Measurements from ENCODE around the gene RPS6KB2. TPM values are rescaled to one million over a fixed set of nuclear protein-coding genes. Genes with fewer than 3 reads are reported as not detected.
"Not testable (repeated sequence)": the region's sequence is repeated elsewhere in the genome, so short reads cannot be mapped to it uniquely, and the experiment has no call there.

The RPS6KB2 gene
- polyA plus RNA-seq, 4 donors = 39.0 to 88.1 (median 74.3) TPM

DNA sequence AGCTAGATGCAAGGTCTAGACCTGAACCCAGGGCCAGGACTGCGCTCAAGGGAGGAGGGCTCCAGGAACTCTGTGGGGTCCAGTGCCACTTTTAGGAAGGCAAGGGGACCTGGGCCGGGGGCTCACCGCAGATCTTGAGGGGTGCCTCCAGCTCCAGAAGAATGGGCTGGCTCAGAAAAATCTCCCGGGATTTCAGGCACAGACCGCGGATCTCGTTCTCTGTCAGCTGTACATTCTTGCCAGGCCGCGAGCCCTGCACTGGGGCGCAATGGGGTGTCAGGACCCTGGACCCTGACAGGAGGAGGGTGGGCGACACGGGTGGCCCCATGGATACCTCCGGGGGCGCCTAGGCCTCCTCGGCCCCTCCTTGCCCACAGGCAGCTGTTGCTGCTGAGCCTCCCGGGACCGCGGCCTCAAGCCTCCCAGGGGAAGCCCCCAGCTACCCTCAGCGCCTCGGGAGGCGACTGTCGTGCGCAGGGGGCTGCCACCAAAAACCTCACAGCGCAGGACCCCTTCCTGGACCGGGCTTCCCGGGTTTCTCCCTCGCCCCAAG is 27.3 kb upstream of the RPS6KB2 start:
- DNase-seq (no peak), FAIRE-seq (no peak)
- no peaks in the 10 kb centered on the region for H3K27me3 ChIP-seq (ENCODE audit: control insufficient read depth in 3 of 3, insufficient read depth in 3 of 3, low read length in 3 of 3)
- 1 to 3% (median 2%) methylated on average over 13 to 27 of the region's 27 CpGs for WGBS, 3 donors
- H3K27ac ChIP-seq (ENCODE audit: low read depth in 1 of 3, low read length in 2 of 3) = peak overlapping the region; percentile 66 to 92 (median 92)
- peaks cover 12 to 49% (median 19%) of the 10 kb centered on the region in 3 donors for H3K36me3 ChIP-seq (ENCODE audit: control insufficient read depth in 3 of 3, insufficient read depth in 2 of 3, low read depth in 1 of 3, low read length in 3 of 3)
- H3K9me3 ChIP-seq (ENCODE audit: control insufficient read depth in 2 of 2, insufficient read depth in 1 of 2, low read depth in 1 of 2, low read length in 1 of 2) = no peaks in the 10 kb centered on the region
- peak overlapping the region; percentile 76 to 97 (median 81) for H3K4me3 ChIP-seq (ENCODE audit: low read depth in 1 of 3, low read length in 3 of 3)
- H3K4me1 ChIP-seq (ENCODE audit: control insufficient read depth in 3 of 3, insufficient read depth in 2 of 3, low read depth in 1 of 3, low read length in 2 of 3) = peaks cover 3 to 38% (median 4%) of the 10 kb centered on the region in 3 donors

DNA sequence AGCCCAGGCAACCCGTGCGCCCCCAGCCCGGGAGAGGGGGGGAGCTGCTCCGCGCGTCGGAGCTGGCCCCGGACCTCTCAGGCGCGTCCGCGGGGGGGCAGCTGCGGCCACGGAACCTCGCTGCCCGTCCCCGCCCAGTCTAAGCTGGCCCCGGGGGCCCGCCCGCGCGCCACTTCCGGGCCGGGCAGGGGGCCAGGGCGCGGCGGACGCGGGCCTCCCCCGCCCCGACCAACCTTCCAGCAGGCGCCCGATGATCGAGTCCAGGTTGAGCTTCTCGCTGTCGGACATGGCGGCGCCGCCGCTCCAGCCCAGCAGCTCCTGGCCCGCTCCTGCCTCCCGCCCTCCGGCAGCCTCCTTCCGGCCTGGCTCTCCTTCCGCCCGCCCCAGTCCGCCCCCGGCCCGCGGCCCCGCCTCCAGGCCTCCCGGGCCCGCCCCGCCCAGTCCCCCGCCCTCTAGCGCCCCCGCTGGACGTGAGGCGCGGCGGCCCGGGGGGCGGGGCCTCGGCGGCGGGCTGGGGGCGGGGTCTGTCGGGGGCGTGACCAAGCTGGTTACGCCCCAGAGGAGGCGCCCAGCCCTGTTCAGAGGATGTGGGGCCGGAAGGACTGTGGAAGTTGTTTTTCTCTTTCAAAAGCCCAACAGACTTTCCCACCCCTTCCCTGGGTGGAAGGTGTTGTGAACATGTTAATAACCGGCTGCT is 26.7 kb upstream of the RPS6KB2 start, which contains the start of gene PPP1CA:
Gene PPP1CA (minus strand): TSS at position 364 of the 697 bp plus-strand sequence. CDS start 76 bp downstream, at position 288.
- WGBS, 3 donors = 0 to 1% (median 1%) methylated on average over 24 to 73 of the region's 73 CpGs
- no peak for FAIRE-seq
- H3K9me3 ChIP-seq (ENCODE audit: control insufficient read depth in 2 of 2, insufficient read depth in 1 of 2, low read depth in 1 of 2, low read length in 1 of 2) = no peaks in the 10 kb centered on the region
- DNase-seq = peak; percentile 88 to 94
- peak within 1 kb of the TSS; percentile 78 to 98 (median 92) for H3K27ac ChIP-seq (ENCODE audit: low read depth in 1 of 3, low read length in 2 of 3)
- H3K4me3 ChIP-seq (ENCODE audit: low read depth in 1 of 3, low read length in 3 of 3) = peak within 1 kb of the TSS; percentile 76 to 97 (median 81)
- peaks cover 12 to 43% (median 19%) of the 10 kb centered on the region in 3 donors for H3K36me3 ChIP-seq (ENCODE audit: control insufficient read depth in 3 of 3, insufficient read depth in 2 of 3, low read depth in 1 of 3, low read length in 3 of 3)
- no peaks in the 10 kb centered on the region for H3K27me3 ChIP-seq (ENCODE audit: control insufficient read depth in 3 of 3, insufficient read depth in 3 of 3, low read length in 3 of 3)
- peaks cover 3 to 35% (median 4%) of the 10 kb centered on the region in 3 donors for H3K4me1 ChIP-seq (ENCODE audit: control insufficient read depth in 3 of 3, insufficient read depth in 2 of 3, low read depth in 1 of 3, low read length in 2 of 3)

DNA sequence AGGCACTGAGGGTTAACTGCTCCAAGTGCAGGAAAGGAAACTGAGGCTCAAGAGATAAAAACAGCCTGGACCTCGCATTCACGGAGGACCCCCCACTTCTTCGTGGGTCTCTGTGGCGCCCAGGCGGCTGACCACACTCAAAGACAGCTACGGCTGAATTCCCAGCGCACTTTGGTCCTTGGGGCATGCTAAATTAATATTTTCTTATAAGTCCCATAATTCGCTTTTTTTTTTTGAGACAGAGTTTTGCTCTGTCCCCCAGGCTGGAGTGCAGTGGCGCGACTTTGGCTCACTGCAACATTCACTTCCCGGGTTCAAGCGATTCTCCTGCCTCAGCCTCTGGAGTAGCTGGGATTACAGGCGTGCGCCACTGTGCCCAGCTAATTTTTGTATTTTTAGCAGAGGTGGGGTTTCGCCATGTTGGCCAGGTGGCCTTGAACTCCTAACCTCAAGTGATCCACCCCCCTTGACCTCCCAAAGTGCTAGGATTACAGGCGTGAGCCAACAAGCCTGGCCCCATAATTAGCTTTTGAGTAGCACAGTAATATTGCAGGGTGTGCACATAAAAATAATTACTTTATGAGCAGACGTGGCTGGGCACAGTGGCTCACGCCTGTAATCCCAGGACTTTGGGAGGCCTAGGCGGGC is 26.0 kb upstream of the RPS6KB2 start:
- Histone ChIP-seq H3K4me3 (ENCODE audit: low read depth in 1 of 3, low read length in 3 of 3) (peak overlapping the region in 2 of 3 donors; percentile 32 to 40), H3K27ac (ENCODE audit: low read depth in 1 of 3, low read length in 2 of 3) (peak overlapping the region; percentile 78 to 98 (median 86)), H3K4me1 (ENCODE audit: control insufficient read depth in 3 of 3, insufficient read depth in 2 of 3, low read depth in 1 of 3, low read length in 2 of 3) (peaks cover 3 to 32% (median 4%) of the 10 kb centered on the region in 3 donors), H3K36me3 (ENCODE audit: control insufficient read depth in 3 of 3, insufficient read depth in 2 of 3, low read depth in 1 of 3, low read length in 3 of 3) (peaks cover 10 to 36% (median 19%) of the 10 kb centered on the region in 3 donors)
- not testable (repeated sequence) for H3K27me3 ChIP-seq (ENCODE audit: control insufficient read depth in 3 of 3, insufficient read depth in 3 of 3, low read length in 3 of 3); FAIRE-seq; H3K9me3 ChIP-seq (ENCODE audit: control insufficient read depth in 2 of 2, insufficient read depth in 1 of 2, low read depth in 1 of 2, low read length in 1 of 2)
- DNase-seq = peak in 1 of 2 donors; percentile 47
- WGBS, 3 donors = 16 to 42% (median 24%) methylated on average over 19 of the region's 19 CpGs

DNA sequence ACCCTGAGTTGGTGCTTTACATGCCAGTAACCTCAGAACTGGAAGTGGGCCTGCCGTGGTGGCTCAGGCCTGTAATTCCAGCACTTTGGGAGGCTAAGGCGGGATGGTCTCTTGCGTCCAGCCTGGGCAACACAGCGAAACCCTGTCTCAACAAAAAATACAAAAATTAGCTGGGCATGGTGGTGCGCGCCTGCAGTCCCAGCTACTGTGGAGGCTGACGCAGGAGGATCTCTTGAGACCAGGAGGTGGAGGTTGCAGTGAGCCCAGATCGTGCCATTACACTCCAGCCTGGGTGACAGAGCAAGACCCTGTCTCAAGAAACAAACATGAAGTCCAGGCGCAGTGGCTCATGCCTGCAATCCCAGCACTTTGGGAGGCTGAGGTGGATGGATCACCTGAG is 25.2 kb upstream of the RPS6KB2 start:
- not testable (repeated sequence) for FAIRE-seq; H3K9me3 ChIP-seq (ENCODE audit: control insufficient read depth in 2 of 2, insufficient read depth in 1 of 2, low read depth in 1 of 2, low read length in 1 of 2); H3K27me3 ChIP-seq (ENCODE audit: control insufficient read depth in 3 of 3, insufficient read depth in 3 of 3, low read length in 3 of 3); H3K4me3 ChIP-seq (ENCODE audit: low read depth in 1 of 3, low read length in 3 of 3); DNase-seq
- Histone ChIP-seq H3K4me1 (ENCODE audit: control insufficient read depth in 3 of 3, insufficient read depth in 2 of 3, low read depth in 1 of 3, low read length in 2 of 3) (peaks cover 3 to 32% (median 4%) of the 10 kb centered on the region in 3 donors), H3K36me3 (ENCODE audit: control insufficient read depth in 3 of 3, insufficient read depth in 2 of 3, low read depth in 1 of 3, low read length in 3 of 3) (peaks cover 4 to 28% (median 12%) of the 10 kb centered on the region in 3 donors), H3K27ac (ENCODE audit: low read depth in 1 of 3, low read length in 2 of 3) (peak overlapping the region in 1 of 3 donors; percentile 98)
- WGBS, 3 donors = 91 to 94% (median 92%) methylated on average over 9 of the region's 9 CpGs

DNA sequence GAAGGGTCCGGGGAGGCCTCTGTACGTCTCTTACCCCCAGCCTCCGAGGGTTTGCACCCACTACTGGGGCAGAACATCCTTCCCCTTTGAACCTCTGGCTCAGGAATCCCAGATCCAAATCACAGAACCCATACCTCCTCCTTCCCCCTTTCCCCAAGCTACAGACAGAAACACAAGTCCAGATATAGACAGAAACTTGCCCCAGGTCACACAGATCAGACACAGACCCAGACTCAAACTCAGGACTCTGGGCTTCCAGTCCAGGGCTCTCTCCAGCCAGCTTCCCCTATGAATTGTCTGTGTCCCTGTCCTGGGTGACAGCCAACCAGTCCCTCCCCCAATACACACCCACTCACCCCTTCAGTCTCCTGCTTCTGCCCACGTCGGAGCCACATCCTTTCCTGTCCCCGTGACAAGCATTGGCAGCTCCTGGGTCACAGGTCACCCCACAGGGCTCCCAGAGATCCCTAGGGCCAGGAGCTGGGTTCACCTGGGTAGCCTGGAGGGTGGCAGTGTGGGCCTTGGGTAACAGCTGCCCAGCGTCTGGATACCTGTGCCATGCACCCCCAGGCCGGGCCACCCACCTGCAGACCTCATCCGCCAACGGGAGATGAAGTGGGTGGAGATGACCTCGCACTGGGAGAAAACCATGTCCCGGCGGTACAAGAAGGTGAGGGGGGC is 23.6 kb upstream of the RPS6KB2 start:
- Histone ChIP-seq H3K9me3 (ENCODE audit: control insufficient read depth in 2 of 2, insufficient read depth in 1 of 2, low read depth in 1 of 2, low read length in 1 of 2) (no peaks in the 10 kb centered on the region), H3K27me3 (ENCODE audit: control insufficient read depth in 3 of 3, insufficient read depth in 3 of 3, low read length in 3 of 3) (no peaks in the 10 kb centered on the region), H3K27ac (ENCODE audit: low read depth in 1 of 3, low read length in 2 of 3) (peak overlapping the region in 2 of 3 donors; percentile 53 to 60), H3K36me3 (ENCODE audit: control insufficient read depth in 3 of 3, insufficient read depth in 2 of 3, low read depth in 1 of 3, low read length in 3 of 3) (peaks cover 0 to 12% (median 0%) of the 10 kb centered on the region in 3 donors), H3K4me3 (ENCODE audit: low read depth in 1 of 3, low read length in 3 of 3) (peak overlapping the region; percentile 12 to 63 (median 49)), H3K4me1 (ENCODE audit: control insufficient read depth in 3 of 3, insufficient read depth in 2 of 3, low read depth in 1 of 3, low read length in 2 of 3) (peaks cover 2 to 28% (median 3%) of the 10 kb centered on the region in 3 donors)
- 44 to 57% (median 49%) methylated on average over 11 to 13 of the region's 13 CpGs for WGBS, 3 donors
- DNase-seq (peak in 1 of 2 donors; percentile 36), FAIRE-seq (no peak)

DNA sequence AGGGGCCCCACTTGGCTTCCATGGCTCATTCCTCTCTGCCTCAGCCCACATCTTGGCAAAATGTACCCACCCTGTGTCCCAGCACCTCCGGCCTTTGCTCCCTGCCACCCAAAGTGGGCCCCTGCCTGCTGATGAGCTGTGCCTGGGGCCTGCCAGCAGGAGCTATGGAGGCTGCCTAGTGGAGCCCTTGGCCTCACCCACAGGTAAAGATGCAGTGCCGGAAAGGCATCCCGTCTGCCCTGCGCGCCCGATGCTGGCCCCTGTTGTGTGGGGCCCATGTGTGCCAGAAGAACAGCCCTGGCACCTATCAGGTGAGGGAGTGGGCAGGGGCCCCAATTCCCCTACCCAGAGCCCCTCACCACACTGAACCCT is 23.1 kb upstream of the RPS6KB2 start:
- H3K36me3 ChIP-seq (ENCODE audit: control insufficient read depth in 3 of 3, insufficient read depth in 2 of 3, low read depth in 1 of 3, low read length in 3 of 3) = peaks cover 0 to 8% (median 0%) of the 10 kb centered on the region in 3 donors
- peak overlapping the region in 1 of 3 donors; percentile 60 for H3K27ac ChIP-seq (ENCODE audit: low read depth in 1 of 3, low read length in 2 of 3)
- peak overlapping the region in 1 of 3 donors; percentile 63 for H3K4me3 ChIP-seq (ENCODE audit: low read depth in 1 of 3, low read length in 3 of 3)
- no peaks in the 10 kb centered on the region for H3K27me3 ChIP-seq (ENCODE audit: control insufficient read depth in 3 of 3, insufficient read depth in 3 of 3, low read length in 3 of 3)
- H3K9me3 ChIP-seq (ENCODE audit: control insufficient read depth in 2 of 2, insufficient read depth in 1 of 2, low read depth in 1 of 2, low read length in 1 of 2) = no peaks in the 10 kb centered on the region
- DNase-seq (no peak), FAIRE-seq (no peak)
- peaks cover 2 to 27% (median 3%) of the 10 kb centered on the region in 3 donors for H3K4me1 ChIP-seq (ENCODE audit: control insufficient read depth in 3 of 3, insufficient read depth in 2 of 3, low read depth in 1 of 3, low read length in 2 of 3)
- WGBS, 3 donors = 57 to 83% (median 78%) methylated on average over 6 of the region's 6 CpGs

DNA sequence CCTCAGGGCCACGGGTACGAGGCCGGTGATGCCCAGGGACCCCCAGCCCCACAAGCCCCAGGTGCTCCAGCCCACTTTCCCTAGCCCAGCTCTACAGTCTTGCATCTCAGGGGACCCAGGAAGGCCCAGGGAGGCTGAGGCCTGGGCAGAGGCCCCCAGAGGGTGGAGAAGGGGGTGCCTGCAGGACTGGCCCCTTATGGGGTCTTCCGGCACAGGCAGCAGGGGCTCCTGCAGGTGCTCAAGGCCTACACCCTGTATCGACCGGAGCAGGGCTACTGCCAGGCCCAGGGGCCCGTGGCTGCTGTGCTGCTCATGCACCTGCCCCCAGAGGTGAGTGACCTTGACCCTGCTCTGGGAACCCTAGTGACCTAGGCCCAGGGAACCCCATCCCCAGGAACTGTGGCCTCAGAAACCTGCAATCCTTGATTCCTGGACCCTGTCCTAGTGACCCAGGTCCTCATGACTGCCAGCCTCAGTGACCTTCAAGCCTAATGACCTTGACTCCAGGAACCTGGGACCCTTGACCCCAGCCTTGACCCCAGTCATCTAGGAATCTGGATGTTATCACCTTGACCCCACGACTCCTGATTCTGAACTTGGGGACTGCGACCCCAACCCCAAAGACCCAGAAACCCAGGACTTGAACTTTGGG is 22.5 kb upstream of the RPS6KB2 start:
- Histone ChIP-seq H3K4me1 (ENCODE audit: control insufficient read depth in 3 of 3, insufficient read depth in 2 of 3, low read depth in 1 of 3, low read length in 2 of 3) (peaks cover 0 to 24% (median 2%) of the 10 kb centered on the region in 3 donors), H3K36me3 (ENCODE audit: control insufficient read depth in 3 of 3, insufficient read depth in 2 of 3, low read depth in 1 of 3, low read length in 3 of 3) (peaks cover 0 to 1% (median 0%) of the 10 kb centered on the region in 3 donors), H3K9me3 (ENCODE audit: control insufficient read depth in 2 of 2, insufficient read depth in 1 of 2, low read depth in 1 of 2, low read length in 1 of 2) (no peaks in the 10 kb centered on the region), H3K27me3 (ENCODE audit: control insufficient read depth in 3 of 3, insufficient read depth in 3 of 3, low read length in 3 of 3) (peaks cover 0 to 4% (median 0%) of the 10 kb centered on the region in 3 donors), H3K27ac (ENCODE audit: low read depth in 1 of 3, low read length in 2 of 3) (no peak overlapping the region), H3K4me3 (ENCODE audit: low read depth in 1 of 3, low read length in 3 of 3) (peak overlapping the region in 1 of 3 donors; percentile 63)
- FAIRE-seq (no peak), DNase-seq (no peak)
- WGBS, 3 donors = 70 to 78% (median 77%) methylated on average over 6 to 9 of the region's 9 CpGs

Data from small intestine (tissue), 7 donors.